A549 (cell line): ENCODE results near the gene SLC16A9. TPM values are rescaled to one million over a fixed set of nuclear protein-coding genes. Genes with fewer than 3 reads are reported as not detected.
A peak's percentile ranks its signal among the peaks of the same experiment; 100 is the strongest.

ENCODE experiments used
- ATAC-seq, 2 experiments: fragments of 200-7000 bp in 1 of 2; fragments of >200 bp in 1 of 2; cut with Nextera tagmentation in 1 of 2; cut with Tn5 transposase in 1 of 2; 3 replicates each; pipeline versions ENCODE4 v1.8.0 to v1.9.1; 2018 to 2020; ENCODE audit warnings: mild to moderate bottlenecking in 1 of 2, moderate library complexity in 1 of 2
- CTCF ChIA-PET: fragments of 300-600 bp; sonication (Branson Sonifier 250); formaldehyde crosslinking; extraction: SDS; loops from one replicate; lab custom pipeline; 2021; ENCODE audit warnings: antibody characterized with exemption, inconsistent platforms; lab: Yijun Ruan, JAX
- POLR2A ChIA-PET: fragments of 350-600 bp; formaldehyde crosslinking; extraction: SDS; loops from one replicate; lab custom pipeline; 2021; ENCODE audit warnings: antibody characterized with exemption, inconsistent platforms; lab: Yijun Ruan, JAX
- DNase-seq, 2 experiments: peaks; one replicate each; pipeline versions ENCODE4 v3.0.0 to v3.0.0-alpha.2; 2011 to 2016; ENCODE audit warnings: low read depth in 1 of 2, low spot score in 1 of 2
- FAIRE-seq: peaks from 2 replicates; lab custom pipeline; 2011; peaks lifted over from hg19 to GRCh38; lab: Jason Lieb, UNC
- H3K27ac ChIP-seq, 2 experiments: fragments of >200 bp; sonication (Bioruptor Twin); formaldehyde crosslinking; 3 replicates each; pipeline ENCODE4 v1.5.1; 2016 to 2017
- H3K4me1 ChIP-seq: fragments of >200 bp; sonication (Bioruptor Twin); formaldehyde crosslinking; 3 replicates; pipeline ENCODE4 v1.6.1; 2016
- H3K4me2 ChIP-seq: fragments of >200 bp; sonication (Bioruptor Twin); formaldehyde crosslinking; 3 replicates; pipeline ENCODE4 v1.6.1; 2016
- H3K4me3 ChIP-seq: fragments of >200 bp; sonication (Bioruptor Twin); formaldehyde crosslinking; 3 replicates; pipeline ENCODE4 v1.5.1; 2016
- H3K9me3 ChIP-seq: fragments of >200 bp; sonication (Bioruptor Twin); formaldehyde crosslinking; 3 replicates; pipeline ENCODE4 v1.6.1; 2016
- BHLHE40 ChIP-seq: IDR thresholded peaks from 2 replicates; pipeline ENCODE4 v1.6.1; 2012; ENCODE audit warnings: low read depth, low read length, inconsistent platforms
- CBX2 ChIP-seq: fragments of 200-600 bp; sonication (generic); IDR thresholded peaks from 2 replicates; pipeline ENCODE4 v1.6.1; 2016; ENCODE audit warnings: low read depth, mild to moderate bottlenecking, borderline replicate concordance
- CHD2 ChIP-seq: fragments of 150-350 bp; IDR thresholded peaks from 2 replicates; pipeline ENCODE4 v1.6.1; 2014; ENCODE audit warnings: low read length; ENCODE audit not compliant: partially characterized antibody
- EHF ChIP-seq: fragments of 250-450 bp; sonication (Bioruptor Pico); IDR thresholded peaks from 2 replicates; pipeline ENCODE4 v1.5.0; 2020; ENCODE audit warnings: mild to moderate bottlenecking
- FOSB ChIP-seq: fragments of 250-450 bp; sonication (Bioruptor Pico); IDR thresholded peaks from 2 replicates; pipeline ENCODE4 v1.5.0; 2020; ENCODE audit warnings: mild to moderate bottlenecking, moderate library complexity
- FOSL2 ChIP-seq, 2 experiments: fragments of 450-650 bp in 1 of 2; fragments of >200 bp in 1 of 2; sonication (Bioruptor Twin) in 1 of 2; formaldehyde crosslinking; IDR thresholded peaks; 2 replicates each; pipeline versions ENCODE4 v1.5.0 to v1.6.1; 2016 to 2020; ENCODE audit warnings: mild to moderate bottlenecking in 1 of 2, moderate library complexity in 1 of 2
- HOXA7 ChIP-seq: fragments of 250-450 bp; sonication (Bioruptor Pico); IDR thresholded peaks from 2 replicates; pipeline ENCODE4 v1.5.0; 2020; ENCODE audit warnings: mild to moderate bottlenecking, moderate library complexity
- HOXB5 ChIP-seq: fragments of 250-450 bp; sonication (Bioruptor Pico); IDR thresholded peaks from 2 replicates; pipeline ENCODE4 v1.5.0; 2020; ENCODE audit warnings: mild to moderate bottlenecking, moderate library complexity
- MAZ ChIP-seq: fragments of 150-350 bp; IDR thresholded peaks from 2 replicates; pipeline ENCODE4 v1.6.1; 2014; ENCODE audit warnings: antibody characterized with exemption, low read depth, low read length, borderline replicate concordance
- NPAS2 ChIP-seq: fragments of 250-450 bp; sonication (Bioruptor Pico); IDR thresholded peaks from 2 replicates; pipeline ENCODE4 v1.8.0; 2022; ENCODE audit warnings: mild to moderate bottlenecking, moderate library complexity, borderline replicate concordance
- RARB ChIP-seq: fragments of 250-450 bp; sonication (Bioruptor Pico); IDR thresholded peaks from 2 replicates; pipeline ENCODE4 v1.8.0; 2021; ENCODE audit warnings: mild to moderate bottlenecking, moderate library complexity
- RCOR1 ChIP-seq: fragments of 150-350 bp; IDR thresholded peaks from 2 replicates; pipeline ENCODE4 v1.6.1; 2014; ENCODE audit warnings: antibody characterized with exemption, low read length, low read depth
- TP53 ChIP-seq: fragments of 250-450 bp; sonication (Bioruptor Pico); IDR thresholded peaks from 2 replicates; pipeline ENCODE4 v1.5.0; 2021; ENCODE audit warnings: mild to moderate bottlenecking, moderate library complexity
- ZFP36 ChIP-seq: fragments of 450-650 bp; IDR thresholded peaks from 2 replicates; pipeline ENCODE4 v1.6.1; 2014; ENCODE audit warnings: borderline replicate concordance; ENCODE audit not compliant: partially characterized antibody
- WGBS: methylation state at CpG from one replicate; pipeline ENCODE4 v1.1.6; 2017; ENCODE audit errors: missing lambda C conversion rate; 5-methylcytosine and 5-hydroxymethylcytosine counted together
- polyA plus RNA-seq, 4 experiments: library from polyadenylated mRNA; depleted of rRNA in 3 of 4; stranded (reverse); fragments of >200 nt; fragmentation: RNase III in 1 of 4; extraction: RNeasy Plus Mini Kit Qiagen cat#74134 plus additional on column Dnase treatment in 1 of 4; gene quantifications; 2 replicates in 3 of 4; 3 replicates in 1 of 4; pipeline ENCODE4 v1.2.3, GENCODE V29; 2011 to 2017
- TF ChIP-seq, protein P1 (sequence below): fragments of 250-450 bp; sonication (Bioruptor Pico); IDR thresholded peaks from 2 replicates; pipeline ENCODE4 v1.5.0; 2021; ENCODE audit warnings: mild to moderate bottlenecking, moderate library complexity, borderline replicate concordance
- TF ChIP-seq, protein P2 (sequence below): fragments of >200 bp; sonication (Bioruptor Twin); formaldehyde crosslinking; IDR thresholded peaks from 3 replicates; pipeline ENCODE4 v1.6.1; 2016
- TF ChIP-seq, protein P3 (sequence below): fragments of >200 bp; sonication (Bioruptor Twin); formaldehyde crosslinking; IDR thresholded peaks from 3 replicates; pipeline ENCODE4 v1.5.1; 2016
- TF ChIP-seq, protein P4 (sequence below): IDR thresholded peaks from 2 replicates; pipeline ENCODE4 v1.6.1; 2012
- TF ChIP-seq, protein P5 (sequence below): fragments of >200 bp; sonication (Bioruptor Twin); formaldehyde crosslinking; IDR thresholded peaks from 2 replicates; pipeline ENCODE4 v1.6.1; 2016

The SLC16A9 gene
- polyA plus RNA-seq, 2 of the 4 experiments (the other 2 are of a cell fraction) = 0.04 to 0.49 TPM

DNA sequence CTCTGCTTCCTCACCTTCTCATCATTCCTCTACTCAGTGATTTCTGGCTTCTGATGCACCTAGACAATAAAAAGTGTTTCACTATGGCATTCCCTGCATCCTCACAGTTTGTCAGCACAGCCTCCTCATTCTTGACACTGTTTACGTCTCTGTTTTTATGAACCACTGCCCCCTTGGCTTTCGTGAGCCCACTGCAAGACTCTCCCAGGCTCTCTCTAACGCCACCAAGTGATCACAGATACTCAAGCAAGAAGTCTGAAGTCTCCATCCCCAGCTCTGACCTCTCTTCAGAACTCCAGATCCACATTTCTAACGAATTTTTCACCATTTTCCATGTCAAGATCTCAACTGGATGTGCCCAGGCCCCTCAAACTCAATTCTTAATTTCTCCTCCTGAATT is 8.9 kb downstream of the SLC16A9 start:
- Histone ChIP-seq H3K4me3 (no peak overlapping the region), H3K4me2 (no peak overlapping the region), H3K27ac (no peak overlapping the region), H3K4me1 (no peaks in the 10 kb centered on the region), H3K9me3 (no peaks in the 10 kb centered on the region)
- ChIA-PET POLR2A (no interaction called here), CTCF (interaction anchor here (0.5 to 0.6 kb wide), 2 partner anchors 10 to 98 kb away, joined by 3 read pairs; no protein-coding TSS in a partner anchor)
- peak; percentile 30 to 39; a peak in 2 of 6 replicates for ATAC-seq
- TF ChIP-seq NPAS2 (no peak), HOXB5 (CRISPR knock-in tag) (no peak), RARB (CRISPR knock-in tag) (no peak), ZFP36 (no peak), HOXA7 (no peak), MAZ (no peak), EHF (CRISPR knock-in tag) (no peak)
- TF ChIP-seq, protein P1, sequence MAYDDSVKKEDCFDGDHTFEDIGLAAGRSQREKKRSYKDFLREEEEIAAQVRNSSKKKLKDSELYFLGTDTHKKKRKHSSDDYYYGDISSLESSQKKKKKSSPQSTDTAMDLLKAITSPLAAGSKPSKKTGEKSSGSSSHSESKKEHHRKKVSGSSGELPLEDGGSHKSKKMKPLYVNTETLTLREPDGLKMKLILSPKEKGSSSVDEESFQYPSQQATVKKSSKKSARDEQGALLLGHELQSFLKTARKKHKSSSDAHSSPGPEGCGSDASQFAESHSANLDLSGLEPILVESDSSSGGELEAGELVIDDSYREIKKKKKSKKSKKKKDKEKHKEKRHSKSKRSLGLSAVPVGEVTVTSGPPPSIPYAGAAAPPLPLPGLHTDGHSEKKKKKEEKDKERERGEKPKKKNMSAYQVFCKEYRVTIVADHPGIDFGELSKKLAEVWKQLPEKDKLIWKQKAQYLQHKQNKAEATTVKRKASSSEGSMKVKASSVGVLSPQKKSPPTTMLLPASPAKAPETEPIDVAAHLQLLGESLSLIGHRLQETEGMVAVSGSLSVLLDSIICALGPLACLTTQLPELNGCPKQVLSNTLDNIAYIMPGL = no peak
- TF ChIP-seq, protein P2, sequence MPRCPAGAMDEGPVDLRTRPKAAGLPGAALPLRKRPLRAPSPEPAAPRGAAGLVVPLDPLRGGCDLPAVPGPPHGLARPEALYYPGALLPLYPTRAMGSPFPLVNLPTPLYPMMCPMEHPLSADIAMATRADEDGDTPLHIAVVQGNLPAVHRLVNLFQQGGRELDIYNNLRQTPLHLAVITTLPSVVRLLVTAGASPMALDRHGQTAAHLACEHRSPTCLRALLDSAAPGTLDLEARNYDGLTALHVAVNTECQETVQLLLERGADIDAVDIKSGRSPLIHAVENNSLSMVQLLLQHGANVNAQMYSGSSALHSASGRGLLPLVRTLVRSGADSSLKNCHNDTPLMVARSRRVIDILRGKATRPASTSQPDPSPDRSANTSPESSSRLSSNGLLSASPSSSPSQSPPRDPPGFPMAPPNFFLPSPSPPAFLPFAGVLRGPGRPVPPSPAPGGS = no peak
- TF ChIP-seq, protein P3, sequence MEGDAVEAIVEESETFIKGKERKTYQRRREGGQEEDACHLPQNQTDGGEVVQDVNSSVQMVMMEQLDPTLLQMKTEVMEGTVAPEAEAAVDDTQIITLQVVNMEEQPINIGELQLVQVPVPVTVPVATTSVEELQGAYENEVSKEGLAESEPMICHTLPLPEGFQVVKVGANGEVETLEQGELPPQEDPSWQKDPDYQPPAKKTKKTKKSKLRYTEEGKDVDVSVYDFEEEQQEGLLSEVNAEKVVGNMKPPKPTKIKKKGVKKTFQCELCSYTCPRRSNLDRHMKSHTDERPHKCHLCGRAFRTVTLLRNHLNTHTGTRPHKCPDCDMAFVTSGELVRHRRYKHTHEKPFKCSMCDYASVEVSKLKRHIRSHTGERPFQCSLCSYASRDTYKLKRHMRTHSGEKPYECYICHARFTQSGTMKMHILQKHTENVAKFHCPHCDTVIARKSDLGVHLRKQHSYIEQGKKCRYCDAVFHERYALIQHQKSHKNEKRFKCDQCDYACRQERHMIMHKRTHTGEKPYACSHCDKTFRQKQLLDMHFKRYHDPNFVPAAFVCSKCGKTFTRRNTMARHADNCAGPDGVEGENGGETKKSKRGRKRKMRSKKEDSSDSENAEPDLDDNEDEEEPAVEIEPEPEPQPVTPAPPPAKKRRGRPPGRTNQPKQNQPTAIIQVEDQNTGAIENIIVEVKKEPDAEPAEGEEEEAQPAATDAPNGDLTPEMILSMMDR = no peak
- FAIRE-seq = no peak
- DNase-seq = no peak
- 3% methylated on average over 4 of the region's 4 CpGs for WGBS

DNA sequence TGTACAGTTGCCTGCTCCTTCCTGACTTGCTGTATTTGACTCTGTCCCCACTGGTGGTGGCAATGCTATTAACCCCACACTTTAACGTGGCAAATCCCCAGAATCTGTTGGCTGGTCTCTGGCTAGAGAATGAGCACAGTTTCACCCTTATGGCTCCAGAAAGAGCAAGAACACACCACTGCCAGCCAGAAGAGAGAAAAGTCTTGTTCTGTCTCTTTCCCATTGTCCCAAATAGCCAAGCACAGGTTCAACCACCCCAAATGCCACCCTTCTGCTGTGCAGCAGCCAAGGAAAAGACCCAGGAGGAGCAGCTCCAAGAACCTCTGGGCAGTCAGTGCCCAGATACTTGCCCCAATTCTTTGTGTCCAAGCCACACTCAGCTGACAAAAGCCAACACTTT is 11.3 kb downstream of the SLC16A9 start:
- FAIRE-seq = no peak
- TF ChIP-seq, protein P4, sequence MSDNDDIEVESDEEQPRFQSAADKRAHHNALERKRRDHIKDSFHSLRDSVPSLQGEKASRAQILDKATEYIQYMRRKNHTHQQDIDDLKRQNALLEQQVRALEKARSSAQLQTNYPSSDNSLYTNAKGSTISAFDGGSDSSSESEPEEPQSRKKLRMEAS = no peak
- no peak for TF ChIP-seq BHLHE40
- TF ChIP-seq, protein P3 = no peak
- TF ChIP-seq CHD2 = no peak
- TF ChIP-seq ZFP36 = no peak
- no peak for TF ChIP-seq CBX2
- DNase-seq = no peak
- H3K9me3 ChIP-seq = no peaks in the 10 kb centered on the region
- ChIA-PET POLR2A (no interaction called here), CTCF (interaction anchor here (0.6 kb wide), 1 partner anchor 345 kb away, joined by 3 read pairs; no protein-coding TSS in a partner anchor)
- WGBS = 7% methylated on average over 1 of the region's 1 CpG
- H3K27ac ChIP-seq = no peak overlapping the region
- H3K4me1 ChIP-seq = no peaks in the 10 kb centered on the region
- no peak overlapping the region for H3K4me3 ChIP-seq
- H3K4me2 ChIP-seq = no peak overlapping the region
- no peak for ATAC-seq

DNA sequence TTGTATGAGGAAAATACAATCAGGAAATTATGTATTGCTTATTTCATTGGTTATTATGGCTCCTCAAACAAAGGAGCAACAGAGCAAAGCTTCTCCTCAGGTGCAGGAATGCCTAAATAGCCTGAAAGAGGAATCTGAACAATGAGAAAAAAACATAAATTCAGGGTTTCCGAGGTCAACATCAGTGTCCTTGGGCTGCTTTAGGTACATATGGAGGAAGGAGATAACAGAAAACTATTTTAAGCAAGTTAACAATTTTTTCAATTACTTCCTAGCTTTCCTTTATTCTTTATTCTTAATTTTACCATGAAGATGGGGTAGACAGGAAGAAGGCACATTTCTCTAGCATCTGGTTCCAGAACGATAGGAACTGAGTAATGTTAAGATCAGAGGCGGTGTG is 14.0 kb downstream of the SLC16A9 start:
- Histone ChIP-seq H3K9me3 (no peaks in the 10 kb centered on the region), H3K4me3 (no peak overlapping the region), H3K4me1 (no peaks in the 10 kb centered on the region), H3K27ac (no peak overlapping the region), H3K4me2 (no peak overlapping the region)
- CTCF ChIA-PET = interaction anchor here (0.5 kb wide), 1 partner anchor 56 kb away, joined by 3 read pairs; no protein-coding TSS in a partner anchor
- no peak for DNase-seq
- FAIRE-seq = no peak
- 24% methylated on average over 3 of the region's 3 CpGs for WGBS
- POLR2A ChIA-PET = no interaction called here
- ATAC-seq = no peak
- TF ChIP-seq HOXB5 (CRISPR knock-in tag) (no peak), FOSB (no peak), RCOR1 (no peak), TP53 (CRISPR knock-in tag) (no peak), FOSL2 (IDR thresholded peaks at IDR 0.05) (no peak), FOSL2 (CRISPR knock-in tag; IDR thresholded peaks at IDR 0.05) (no peak)
- TF ChIP-seq, protein P3 = no peak
- TF ChIP-seq, protein P5, sequence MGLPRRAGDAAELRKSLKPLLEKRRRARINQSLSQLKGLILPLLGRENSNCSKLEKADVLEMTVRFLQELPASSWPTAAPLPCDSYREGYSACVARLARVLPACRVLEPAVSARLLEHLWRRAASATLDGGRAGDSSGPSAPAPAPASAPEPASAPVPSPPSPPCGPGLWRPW = no peak
